DND-41 (cell line): Measurements from ENCODE around the gene SLC25A53.

Source experiments
- CTCF ChIP-seq: IDR thresholded peaks from 2 replicates; pipeline ENCODE4 v1.5.1; 2012; ENCODE audit warnings: borderline replicate concordance, low read length, moderate library complexity, mild to moderate bottlenecking; ENCODE audit not compliant: poor library complexity, severe bottlenecking; ENCODE audit errors: extremely low read depth
- EZH2 ChIP-seq: IDR thresholded peaks from 3 replicates; pipeline ENCODE4 v1.6.1; 2012; ENCODE audit warnings: borderline replicate concordance, low read depth, mild to moderate bottlenecking, moderate library complexity, low read length, inconsistent platforms; ENCODE audit not compliant: severe bottlenecking

- no peak for TF ChIP-seq CTCF
- no peak for TF ChIP-seq EZH2
These were observed 72.7 kb downstream of the SLC25A53 start for GRCh38 chrX:104084063-104084462.
